HG02759 (cell line): ENCODE results near the gene ECEL1.

Experiments used
- ATAC-seq: cut with Tn5 transposase; IDR thresholded peaks from one replicate; pipeline ENCODE4 v1.9.1; 2021; ENCODE audit warnings: mild to moderate bottlenecking, moderate library complexity; ENCODE audit not compliant: unreplicated experiment

ECEL1 gene

GRCh38 chr2:232485757-232486557 lies 1.7 kb downstream of the ECEL1 start:
- ATAC-seq = no peak

DNA sequence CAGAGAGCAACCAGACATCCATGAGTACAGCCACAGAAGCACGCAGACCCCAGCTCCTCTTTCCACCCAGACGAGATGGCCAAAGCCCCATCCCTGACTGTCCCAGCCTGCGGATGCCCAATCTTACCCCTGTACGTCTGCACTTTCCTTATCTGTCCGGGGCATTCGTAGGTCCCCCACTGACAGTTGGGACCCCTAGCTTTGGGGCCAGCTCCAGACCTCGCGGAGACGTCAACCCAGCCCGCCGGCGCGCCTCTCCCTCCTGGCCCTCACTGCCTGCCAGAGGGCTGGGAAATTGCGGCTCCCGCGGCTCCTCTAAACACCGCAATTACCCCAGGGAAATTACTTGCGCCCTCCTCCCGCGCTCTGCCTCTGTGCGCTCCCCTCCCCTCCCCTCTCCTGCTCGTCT lies 2.3 kb downstream of the ECEL1 start:
- ATAC-seq = no peak

DNA sequence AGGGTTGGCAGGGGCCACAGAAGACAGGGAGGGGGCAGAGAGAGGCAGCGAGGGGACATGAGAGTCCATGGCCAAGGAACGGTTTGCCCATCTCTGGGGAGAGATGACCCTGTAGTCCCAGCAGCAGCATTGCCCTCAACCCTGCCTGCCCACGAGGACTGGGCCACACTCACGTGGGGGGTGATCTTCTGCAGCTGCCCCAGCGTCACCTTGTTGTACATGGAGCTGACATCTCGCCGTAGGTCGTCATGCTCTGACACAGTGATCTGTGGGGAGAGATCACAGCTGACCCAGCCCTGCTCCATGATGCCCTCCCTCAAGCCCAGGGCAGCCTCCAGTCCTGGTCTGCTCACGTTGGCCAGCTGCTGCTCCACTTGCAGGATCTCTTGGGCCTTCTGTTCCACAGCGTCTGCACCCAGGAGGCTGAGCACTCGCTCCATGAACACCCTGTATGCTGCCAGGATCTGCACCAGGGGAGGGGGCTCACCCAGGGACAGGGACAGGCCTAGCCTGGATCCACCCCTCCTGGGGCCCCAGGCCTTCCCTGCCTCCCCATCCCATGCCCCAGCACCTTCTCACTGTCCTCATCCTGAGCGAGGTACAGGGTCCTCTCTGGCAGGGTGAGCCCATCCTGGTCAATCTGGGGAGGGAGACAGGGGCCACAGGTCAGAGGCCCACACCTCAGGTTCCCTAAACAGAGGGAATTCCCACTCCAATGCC lies 2.8 kb downstream of the ECEL1 start:
- no peak for ATAC-seq

GRCh38 chr2:232483923-232484627 lies 3.6 kb downstream of the ECEL1 start:
- no peak for ATAC-seq

GRCh38 chr2:232483311-232483922 lies 4.2 kb downstream of the ECEL1 start:
- no peak for ATAC-seq

DNA sequence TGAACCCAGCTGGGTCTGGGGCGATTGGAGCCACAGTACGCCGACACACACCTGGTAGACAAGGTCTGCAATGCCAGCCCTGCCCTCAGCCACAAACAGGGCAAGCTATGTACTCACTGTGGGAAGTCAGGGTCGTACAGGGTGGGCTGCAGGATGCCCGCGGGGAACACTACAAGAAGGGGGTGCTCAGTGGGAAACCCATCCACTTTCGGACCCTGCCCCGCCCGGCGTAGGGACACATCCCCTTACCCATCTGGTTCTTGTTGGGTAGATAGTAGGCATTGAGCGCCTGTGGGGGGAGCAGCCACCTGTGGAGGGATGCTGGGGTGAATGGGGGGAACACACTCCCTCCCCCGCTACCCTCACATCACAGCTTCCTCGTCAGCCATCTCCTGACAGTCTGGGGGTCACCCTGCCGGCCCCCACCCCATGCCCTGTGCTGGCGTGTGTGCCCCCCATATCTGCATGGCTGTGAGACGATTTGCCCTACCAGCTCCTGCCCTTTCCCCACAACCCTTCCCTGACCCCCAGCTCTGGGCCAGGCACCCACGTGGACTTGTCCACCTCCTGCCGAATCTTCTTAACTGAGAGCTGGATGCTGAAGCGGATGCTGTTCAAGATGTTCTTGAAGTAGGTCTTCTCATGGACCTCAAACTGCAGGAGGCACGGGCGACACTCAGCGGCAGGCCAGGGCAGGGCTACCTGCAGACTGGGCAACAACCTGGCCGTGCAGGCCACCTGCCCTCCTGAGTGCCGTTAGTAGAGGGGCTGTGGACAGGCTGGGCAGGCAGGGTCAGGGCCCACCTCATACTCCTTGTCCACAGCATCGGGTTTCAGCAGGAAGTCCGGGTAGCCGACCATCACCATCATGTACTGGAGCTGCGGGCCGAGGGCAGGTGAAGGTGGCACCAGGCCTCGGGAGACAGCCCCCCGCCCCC lies 5.1 kb downstream of the ECEL1 start:
- ATAC-seq = no peak

DNA sequence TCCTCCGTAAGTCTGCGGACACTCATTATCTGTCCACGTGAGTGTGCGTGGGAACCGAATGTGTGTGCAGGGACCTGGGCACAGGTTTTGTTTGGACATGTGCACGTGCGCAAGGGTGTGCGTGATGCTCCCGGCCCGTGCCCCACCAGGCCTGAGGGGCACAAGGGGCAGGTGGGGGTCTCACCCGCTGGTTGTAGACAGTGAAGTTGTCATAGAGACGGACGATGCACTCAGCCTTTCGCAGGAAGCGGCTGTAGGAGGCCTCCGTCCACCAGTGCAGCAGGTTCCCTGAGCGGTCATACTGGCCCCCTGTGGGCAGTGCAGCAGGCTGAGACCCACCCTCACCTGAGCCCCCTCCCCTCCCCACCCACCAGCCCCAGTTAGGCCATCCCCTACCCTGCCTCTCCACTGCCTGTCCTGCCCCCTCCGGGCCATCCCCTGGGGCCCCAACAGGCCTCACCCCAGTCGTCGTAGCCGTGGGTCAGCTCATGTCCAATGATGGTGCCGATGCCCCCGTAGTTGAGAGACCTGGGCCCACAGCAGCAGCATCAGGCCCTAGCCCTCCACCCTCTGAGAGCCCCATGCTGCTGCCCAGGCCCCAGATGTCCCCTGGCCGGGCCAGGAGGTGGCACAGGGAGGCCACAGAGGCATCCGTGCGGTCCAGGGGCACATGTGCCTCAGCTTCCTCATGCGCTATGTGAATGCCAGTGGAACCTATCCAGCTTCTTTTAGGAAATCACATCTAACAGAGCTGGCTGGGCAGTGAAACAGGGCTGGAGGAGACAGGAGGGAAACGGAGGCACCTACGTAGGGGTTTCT lies 6.1 kb downstream of the ECEL1 start:
- ATAC-seq = no peak

- no peak for ATAC-seq
Observed at GRCh38 chr2:232480201-232481190, 7.1 kb downstream of the ECEL1 start.

DNA sequence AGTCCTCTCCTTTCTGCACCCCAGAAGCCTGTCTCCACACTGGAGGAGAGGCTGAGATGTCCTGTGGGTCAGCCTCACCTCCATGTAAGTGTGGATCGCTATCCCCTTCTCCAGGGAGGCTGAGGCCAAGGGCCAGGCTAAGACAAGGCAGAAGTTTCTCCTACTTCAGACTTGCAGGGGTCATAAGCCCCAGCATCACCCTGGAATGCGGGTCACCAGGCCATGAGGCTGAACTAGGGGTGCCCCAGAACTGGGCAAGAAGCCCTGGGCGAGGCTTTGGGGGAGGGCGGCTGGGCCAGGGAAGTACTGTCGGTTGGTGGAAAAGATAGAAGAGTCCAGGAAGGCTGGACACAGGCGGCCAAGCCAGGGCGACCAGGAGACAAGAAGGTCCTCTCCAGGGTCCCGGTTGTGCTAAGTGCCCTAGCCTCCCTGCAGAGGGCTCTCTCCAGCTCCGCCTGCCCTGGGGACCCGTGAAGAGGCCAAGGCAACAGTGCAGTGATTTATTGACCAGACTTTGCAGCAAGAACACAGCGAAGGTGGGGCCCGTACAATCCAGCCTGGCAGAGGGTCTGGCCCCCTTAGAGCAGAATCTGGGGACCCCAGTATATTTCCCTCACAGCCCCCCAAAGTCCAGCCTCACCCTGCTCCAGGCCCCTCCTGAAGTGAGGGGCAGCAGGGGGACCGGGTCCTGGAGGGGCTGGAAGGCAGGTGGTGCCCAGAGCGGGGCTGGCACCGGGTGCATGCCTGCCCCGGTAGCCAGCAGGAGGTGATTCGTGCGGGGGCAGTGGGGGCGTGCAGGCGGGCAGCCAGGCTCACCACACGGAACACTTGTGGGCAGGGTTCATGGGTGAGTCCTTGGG lies 8.1 kb downstream of the ECEL1 start:
- no peak for ATAC-seq

DNA sequence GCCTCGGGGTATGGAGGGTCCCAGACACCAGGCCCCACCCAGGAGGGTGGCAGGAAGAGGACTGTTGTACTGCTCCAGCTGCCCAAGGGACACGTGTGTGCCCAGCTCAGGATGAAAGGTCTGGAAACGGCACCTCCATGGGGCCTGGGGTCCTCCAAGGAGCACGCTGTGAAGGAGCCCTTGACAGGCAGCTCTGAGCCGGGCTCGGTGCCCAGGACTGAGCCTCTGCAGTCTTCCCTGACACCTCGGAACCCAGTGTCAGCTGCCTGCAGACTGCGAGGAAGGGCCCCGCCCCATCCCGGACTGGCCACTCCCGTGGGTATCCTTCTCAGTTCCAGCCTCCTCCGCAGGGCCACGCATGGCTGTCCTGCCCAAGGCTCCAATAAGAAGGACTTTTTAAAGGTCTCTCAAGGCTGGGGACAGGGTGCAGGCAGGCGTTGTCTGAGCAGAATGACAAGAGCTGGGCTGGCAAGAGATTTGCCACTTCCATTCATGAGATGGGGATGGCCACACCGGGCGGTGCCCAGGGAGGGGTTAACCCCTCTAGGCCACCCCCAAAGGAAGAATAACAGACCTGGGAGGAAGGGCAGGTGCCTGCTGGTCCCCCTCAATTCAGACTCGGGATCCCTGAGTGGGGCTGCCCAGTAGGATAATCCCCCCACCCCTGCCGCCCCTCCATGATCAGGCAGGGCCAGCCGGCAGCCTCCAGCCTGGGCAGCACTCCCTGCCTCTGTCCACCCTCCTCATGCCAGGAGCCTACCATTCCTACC lies 8.9 kb downstream of the ECEL1 start:
- no peak for ATAC-seq

- ATAC-seq = no peak
Observed at GRCh38 chr2:232477751-232478510, 9.7 kb downstream of the ECEL1 start.

GRCh38 chr2:232476791-232477190 lies 10.8 kb downstream of the ECEL1 start:
- ATAC-seq = no peak

GRCh38 chr2:232476045-232476444 lies 11.6 kb downstream of the ECEL1 start:
- no peak for ATAC-seq

DNA sequence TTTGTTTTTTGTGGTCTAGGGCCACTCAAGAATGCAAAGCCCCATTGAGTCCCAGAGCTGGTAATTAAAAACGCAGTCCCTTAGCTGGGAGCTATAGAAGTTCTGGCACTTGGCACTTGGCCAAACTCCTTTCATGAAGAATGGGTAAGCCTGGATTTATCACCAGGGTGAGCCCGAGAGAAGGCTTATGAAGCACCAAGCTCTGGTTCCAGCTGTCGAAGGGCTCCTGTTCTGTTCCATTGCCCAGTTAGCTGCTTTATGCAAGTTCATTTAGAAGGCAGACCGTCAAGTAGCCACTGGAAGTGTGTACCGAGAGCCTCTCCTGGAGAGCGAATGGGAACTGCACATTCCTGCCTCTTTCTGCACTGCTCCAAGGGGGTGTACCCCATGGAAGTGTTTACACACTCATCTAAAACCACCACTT lies 14.2 kb downstream of the ECEL1 start:
- no peak for ATAC-seq

- no peak for ATAC-seq
Observed at GRCh38 chr2:232466221-232466620, 21.4 kb downstream of the ECEL1 start.

- no peak for ATAC-seq
Observed at GRCh38 chr2:232465061-232465460, 22.6 kb downstream of the ECEL1 start.
